CD4-positive, alpha-beta T cell (primary cell): Measurements from ENCODE around the gene ZC3H15. TPM values are rescaled to one million over a fixed set of nuclear protein-coding genes. Genes with fewer than 3 reads are reported as not detected.
A peak's percentile ranks its signal among the peaks of the same experiment; 100 is the strongest.
"Not testable (repeated sequence)": the region's sequence is repeated elsewhere in the genome, so short reads cannot be mapped to it uniquely, and the experiment has no call there.

Experiments used
- ATAC-seq: fragments of 200-7000 bp; cut with Tn5 transposase; one replicate; pipeline ENCODE4 v1.10.0; 2022; ENCODE audit warnings: mild to moderate bottlenecking; ENCODE audit not compliant: poor library complexity
- CTCF ChIA-PET: fragments of 350-600 bp; sonication (Branson Sonifier 250); formaldehyde crosslinking; loops from one replicate; lab custom pipeline; 2021; ENCODE audit warnings: antibody characterized with exemption, inconsistent platforms; lab: Charles Lee
- POLR2A ChIA-PET: fragments of 350-600 bp; sonication (Branson Sonifier 250); formaldehyde crosslinking; loops from one replicate; lab custom pipeline; 2021; ENCODE audit warnings: antibody characterized with exemption, inconsistent platforms; lab: Charles Lee
- DNase-seq, 14 experiments: peaks; one replicate each; pipeline ENCODE4 v3.0.0-alpha.2; 2013 to 2020; ENCODE audit warnings: mixed read lengths in 2 of 14
- H3K27ac ChIP-seq, 2 donors: one replicate each; pipeline versions ENCODE4 v1.5.1 to v1.7.0; 2013; ENCODE audit warnings: low read length in 2 of 2, low read depth in 1 of 2, mild to moderate bottlenecking in 1 of 2
- H3K27me3 ChIP-seq, 2 experiments: 1 replicate in 1 of 2; 2 replicates in 1 of 2; pipeline versions ENCODE4 v1.6.1 to v1.7.0; 2013; ENCODE audit warnings: low read length in 2 of 2, control low read depth in 1 of 2, mild to moderate bottlenecking in 1 of 2, moderate library complexity in 1 of 2; ENCODE audit not compliant: insufficient read depth in 2 of 2, control insufficient read depth in 1 of 2
- H3K36me3 ChIP-seq: one replicate; pipeline ENCODE4 v1.6.1; 2013; ENCODE audit warnings: low read length, control low read depth; ENCODE audit not compliant: insufficient read depth
- H3K4me1 ChIP-seq: one replicate; pipeline ENCODE4 v1.6.1; 2013; ENCODE audit warnings: low read length, control low read depth; ENCODE audit not compliant: insufficient read depth
- H3K4me3 ChIP-seq: one replicate; pipeline ENCODE4 v1.5.1; 2013; ENCODE audit warnings: mild to moderate bottlenecking, low read length, moderate library complexity
- H3K9me3 ChIP-seq, 2 experiments: 1 replicate in 1 of 2; 2 replicates in 1 of 2; pipeline versions ENCODE4 v1.6.1 to v1.7.0; 2013; ENCODE audit warnings: low read length in 2 of 2, mild to moderate bottlenecking in 2 of 2, control low read depth in 1 of 2, moderate library complexity in 1 of 2; ENCODE audit not compliant: control insufficient read depth in 1 of 2, insufficient read depth in 1 of 2
- H3K27ac Mint-ChIP-seq: one replicate; pipeline ENCODE4 v1.8.0; 2020; ENCODE audit warnings: mixed read lengths
- H3K27me3 Mint-ChIP-seq: one replicate; pipeline ENCODE4 v1.8.0; 2021; ENCODE audit warnings: mixed read lengths
- H3K36me3 Mint-ChIP-seq: one replicate; pipeline ENCODE4 v1.8.0; 2021; ENCODE audit warnings: low read depth, mixed read lengths
- H3K4me1 Mint-ChIP-seq: one replicate; pipeline ENCODE4 v1.8.0; 2021; ENCODE audit warnings: low read depth, mixed read lengths
- H3K4me3 Mint-ChIP-seq: one replicate; pipeline ENCODE4 v1.8.0; 2020; ENCODE audit warnings: mild to moderate bottlenecking, mixed read lengths
- H3K9me3 Mint-ChIP-seq: one replicate; pipeline ENCODE4 v1.8.0; 2020; ENCODE audit warnings: mixed read lengths
- intact Hi-C, 2 experiments: fragments of 100-400 bp; cut with DNase I in 1 of 2; cut with micrococcal nuclease in 1 of 2; formaldehyde crosslinking; loops; one replicate each; pipeline versions ENCODE4 v1.15.1 to v1.9.0; 2023 to 2025; cut with DNase I, micrococcal nuclease
- total RNA-seq, 174 experiments: library from RNA in 2 of 174; stranded (reverse) in 2 of 174; gene quantifications; one replicate each; pipeline ENCODE4 v1.2.3 and lab custom pipeline; 2021 to 2026
- TF ChIP-seq, protein P1 (sequence below): fragments of 200-600 bp; IDR thresholded peaks from one replicate; pipeline ENCODE4 v1.8.0; 2022; ENCODE audit warnings: antibody characterized with exemption, mild to moderate bottlenecking

ZC3H15 gene
- total RNA-seq, 2 experiments from 2014 or later: 124 to 140 TPM

DNA sequence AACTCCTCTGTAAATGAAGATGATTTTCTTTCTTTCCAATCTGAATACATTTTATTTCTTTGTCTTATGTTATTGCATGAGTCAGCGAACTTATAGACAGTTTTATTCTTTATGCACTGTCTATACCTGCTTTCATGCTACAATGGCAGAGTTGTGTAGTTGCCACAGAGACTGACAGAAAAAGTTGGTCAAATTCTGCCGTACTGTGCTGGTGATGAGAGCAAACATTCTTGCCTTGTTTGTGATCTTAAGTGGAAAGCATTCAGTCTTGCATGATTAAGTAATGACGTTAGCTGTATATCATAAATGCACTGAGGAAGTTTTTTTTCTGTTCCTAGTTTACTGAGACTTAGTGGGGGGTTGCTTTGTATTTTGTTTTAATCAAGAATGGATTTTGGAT, 32.9 kb downstream of the ZC3H15 start:
- Mint-ChIP-seq H3K27me3 (no peaks in the 10 kb centered on the region), H3K4me1 (no peaks in the 10 kb centered on the region), H3K36me3 (peaks cover 66% of the 10 kb centered on the region), H3K4me3 (no peak overlapping the region), H3K9me3 (no peaks in the 10 kb centered on the region), H3K27ac (peak overlapping the region; percentile 3)
- no peak for DNase-seq
- no peak for ATAC-seq
- Histone ChIP-seq H3K9me3 (peaks cover 0 to 4% of the 10 kb centered on the region in 2 experiments), H3K4me3 (no peak overlapping the region), H3K27ac (no peak overlapping the region), H3K27me3 (no peaks in the 10 kb centered on the region), H3K36me3 (peaks cover 8% of the 10 kb centered on the region), H3K4me1 (no peaks in the 10 kb centered on the region)
- CTCF ChIA-PET: no interaction called here
- intact Hi-C loops: no loop called here
- POLR2A ChIA-PET: interaction anchor here (0.6 kb wide), 1 partner anchor 21 kb away, joined by 3 read pairs; no protein-coding TSS in a partner anchor
- TF ChIP-seq, protein P1, sequence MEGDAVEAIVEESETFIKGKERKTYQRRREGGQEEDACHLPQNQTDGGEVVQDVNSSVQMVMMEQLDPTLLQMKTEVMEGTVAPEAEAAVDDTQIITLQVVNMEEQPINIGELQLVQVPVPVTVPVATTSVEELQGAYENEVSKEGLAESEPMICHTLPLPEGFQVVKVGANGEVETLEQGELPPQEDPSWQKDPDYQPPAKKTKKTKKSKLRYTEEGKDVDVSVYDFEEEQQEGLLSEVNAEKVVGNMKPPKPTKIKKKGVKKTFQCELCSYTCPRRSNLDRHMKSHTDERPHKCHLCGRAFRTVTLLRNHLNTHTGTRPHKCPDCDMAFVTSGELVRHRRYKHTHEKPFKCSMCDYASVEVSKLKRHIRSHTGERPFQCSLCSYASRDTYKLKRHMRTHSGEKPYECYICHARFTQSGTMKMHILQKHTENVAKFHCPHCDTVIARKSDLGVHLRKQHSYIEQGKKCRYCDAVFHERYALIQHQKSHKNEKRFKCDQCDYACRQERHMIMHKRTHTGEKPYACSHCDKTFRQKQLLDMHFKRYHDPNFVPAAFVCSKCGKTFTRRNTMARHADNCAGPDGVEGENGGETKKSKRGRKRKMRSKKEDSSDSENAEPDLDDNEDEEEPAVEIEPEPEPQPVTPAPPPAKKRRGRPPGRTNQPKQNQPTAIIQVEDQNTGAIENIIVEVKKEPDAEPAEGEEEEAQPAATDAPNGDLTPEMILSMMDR: no peak

DNA sequence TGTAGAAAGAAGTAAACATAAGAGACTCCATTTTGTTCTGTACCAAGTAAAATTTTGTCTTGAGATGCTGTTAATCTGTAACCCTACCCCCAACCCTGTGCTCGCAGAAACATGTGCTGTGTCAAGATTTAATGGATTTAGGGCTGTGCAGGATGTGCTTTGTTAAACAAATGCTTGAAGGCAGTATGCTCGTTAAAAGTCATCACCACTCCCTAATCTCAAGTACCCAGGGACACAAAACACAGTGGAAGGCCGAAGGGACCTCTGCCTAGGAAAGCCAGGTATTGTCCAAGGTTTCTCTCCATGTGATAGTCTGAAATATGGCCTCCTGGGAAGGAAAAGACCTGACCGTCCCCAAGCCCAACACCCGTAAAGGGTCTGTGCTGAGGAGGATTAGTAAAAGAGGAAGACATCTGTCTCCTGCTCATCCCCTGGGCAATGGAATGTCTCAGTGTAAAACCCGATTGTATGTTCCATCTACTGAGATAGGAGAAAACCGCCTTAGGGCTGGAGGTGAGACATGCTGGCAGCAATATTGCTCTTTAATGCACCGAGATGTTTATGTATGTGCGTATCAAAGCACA, 35.6 kb downstream of the ZC3H15 start:
- POLR2A ChIA-PET, H3K4me1 ChIP-seq, H3K9me3 Mint-ChIP-seq, ATAC-seq, intact Hi-C loops, H3K27me3 ChIP-seq, CTCF ChIA-PET, H3K36me3 ChIP-seq, H3K4me3 ChIP-seq, H3K4me1 Mint-ChIP-seq, H3K27ac Mint-ChIP-seq, H3K9me3 ChIP-seq, DNase-seq, H3K27ac ChIP-seq, H3K4me3 Mint-ChIP-seq, H3K27me3 Mint-ChIP-seq: not testable (repeated sequence)
- H3K36me3 Mint-ChIP-seq: peaks cover 53% of the 10 kb centered on the region

DNA sequence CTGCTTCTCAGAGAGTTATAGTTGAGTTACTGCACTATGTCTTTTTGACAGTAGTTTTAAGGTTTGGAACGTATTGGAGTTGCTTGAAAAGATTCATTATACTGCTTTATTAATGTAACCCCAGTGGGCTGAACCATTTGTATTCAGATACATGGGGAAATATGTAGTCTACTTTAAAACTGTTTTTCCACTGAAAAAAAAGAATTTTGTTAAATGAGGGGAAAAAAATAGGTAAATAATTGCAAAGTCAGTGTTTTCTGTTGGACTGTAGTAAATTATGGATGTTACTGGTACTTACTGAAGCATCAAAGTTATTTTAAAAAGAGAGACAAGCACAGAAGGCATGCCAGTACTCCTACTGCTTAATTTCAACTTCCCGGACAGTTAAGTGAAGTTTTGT, 36.4 kb downstream of the ZC3H15 start:
- no peak overlapping the region for H3K4me3 ChIP-seq
- Mint-ChIP-seq H3K27ac (no peak overlapping the region), H3K36me3 (peaks cover 45% of the 10 kb centered on the region), H3K27me3 (no peaks in the 10 kb centered on the region), H3K4me3 (no peak overlapping the region), H3K9me3 (no peaks in the 10 kb centered on the region), H3K4me1 (no peaks in the 10 kb centered on the region)
- ChIA-PET POLR2A (no interaction called here), CTCF (no interaction called here)
- ATAC-seq: no peak
- DNase-seq: no peak
- no peak overlapping the region for H3K27ac ChIP-seq
- TF ChIP-seq, protein P1: no peak
- peaks cover 4% of the 10 kb centered on the region for H3K36me3 ChIP-seq
- intact Hi-C loops: no loop called here
- peaks cover 0 to 4% of the 10 kb centered on the region in 2 experiments for H3K9me3 ChIP-seq
- no peaks in the 10 kb centered on the region for H3K27me3 ChIP-seq
- H3K4me1 ChIP-seq: no peaks in the 10 kb centered on the region

DNA sequence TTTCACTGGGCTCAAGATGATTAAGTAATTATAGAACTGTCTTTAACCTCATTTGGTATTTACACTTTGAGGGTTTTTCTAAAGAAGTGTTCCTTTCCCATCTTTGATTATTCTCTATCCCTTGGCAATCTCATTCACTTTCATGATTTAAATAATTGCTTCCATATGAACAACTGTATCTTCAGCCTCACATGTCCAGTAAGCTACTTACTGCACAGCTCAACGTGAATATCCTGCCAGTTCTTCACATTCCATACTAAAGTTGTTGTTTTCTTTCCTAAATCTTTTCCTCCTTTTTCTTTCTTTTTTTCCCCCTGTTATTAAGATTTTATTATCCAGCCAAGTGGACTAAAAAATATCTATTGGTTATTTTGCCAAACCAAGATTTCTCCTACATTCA, 37.7 kb downstream of the ZC3H15 start:
- Histone ChIP-seq H3K36me3 (no peaks in the 10 kb centered on the region), H3K9me3 (peaks cover 0 to 4% of the 10 kb centered on the region in 2 experiments), H3K27me3 (no peaks in the 10 kb centered on the region), H3K27ac (no peak overlapping the region), H3K4me3 (no peak overlapping the region), H3K4me1 (no peaks in the 10 kb centered on the region)
- ChIA-PET CTCF (no interaction called here), POLR2A (no interaction called here)
- Mint-ChIP-seq H3K4me1 (no peaks in the 10 kb centered on the region), H3K4me3 (no peak overlapping the region), H3K9me3 (no peaks in the 10 kb centered on the region), H3K27me3 (no peaks in the 10 kb centered on the region), H3K36me3 (peaks cover 33% of the 10 kb centered on the region), H3K27ac (no peak overlapping the region)
- TF ChIP-seq, protein P1: no peak
- intact Hi-C loops: no loop called here
- DNase-seq: no peak
- ATAC-seq: no peak
